GM18870 (cell line): ENCODE data around the gene ST8SIA1.
"Not testable (repeated sequence)": the region's sequence is repeated elsewhere in the genome, so short reads cannot be mapped to it uniquely, and the experiment has no call there.

Experiments
- ATAC-seq: cut with Tn5 transposase; IDR thresholded peaks from one replicate; pipeline ENCODE4 v1.9.1; 2021; ENCODE audit warnings: moderate library complexity; ENCODE audit not compliant: unreplicated experiment

The ST8SIA1 gene

GRCh38 chr12:22180705-22181104, 153.8 kb downstream of the ST8SIA1 start:
- ATAC-seq, result no peak

DNA sequence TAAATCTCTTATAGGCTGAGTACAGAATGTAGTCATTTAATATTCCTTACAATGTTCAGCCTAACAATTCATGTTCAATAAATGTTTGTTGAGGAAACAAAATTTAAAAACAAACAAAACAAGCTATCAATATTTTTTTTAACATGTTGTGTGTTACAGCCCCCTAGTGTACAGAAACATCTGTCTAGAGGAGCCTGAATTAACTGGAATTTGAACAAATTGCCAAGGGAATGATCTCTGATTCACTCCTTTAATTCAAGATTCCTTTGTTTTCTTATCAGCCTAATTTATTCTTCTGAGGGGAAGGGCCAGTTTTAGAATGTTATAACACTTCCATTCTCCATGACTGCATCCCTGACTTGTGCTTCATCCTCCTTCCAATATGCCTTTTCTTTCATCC, 161.3 kb downstream of the ST8SIA1 start:
- no peak for ATAC-seq

GRCh38 chr12:22172501-22172900, 162.0 kb downstream of the ST8SIA1 start:
- ATAC-seq, result no peak

DNA sequence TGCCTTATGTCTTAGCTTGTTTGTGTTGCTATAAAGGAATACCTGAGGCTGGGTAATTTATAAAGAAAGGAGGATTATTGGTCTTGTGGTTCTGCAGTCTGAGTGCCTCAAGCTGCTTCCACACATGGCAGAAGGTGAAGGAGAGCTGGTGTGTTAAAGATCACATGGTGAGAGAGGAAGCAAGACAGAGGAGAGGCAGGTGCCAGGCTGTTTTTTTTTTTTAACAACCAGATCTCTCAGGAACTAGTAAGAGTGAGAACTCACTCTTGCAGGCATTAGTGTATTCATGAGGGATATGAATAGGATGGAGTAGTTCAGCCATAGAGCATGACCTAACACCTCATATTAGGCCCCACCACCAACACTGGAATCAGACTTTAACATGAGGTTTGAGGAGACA, 165.1 kb downstream of the ST8SIA1 start:
- no peak for ATAC-seq

DNA sequence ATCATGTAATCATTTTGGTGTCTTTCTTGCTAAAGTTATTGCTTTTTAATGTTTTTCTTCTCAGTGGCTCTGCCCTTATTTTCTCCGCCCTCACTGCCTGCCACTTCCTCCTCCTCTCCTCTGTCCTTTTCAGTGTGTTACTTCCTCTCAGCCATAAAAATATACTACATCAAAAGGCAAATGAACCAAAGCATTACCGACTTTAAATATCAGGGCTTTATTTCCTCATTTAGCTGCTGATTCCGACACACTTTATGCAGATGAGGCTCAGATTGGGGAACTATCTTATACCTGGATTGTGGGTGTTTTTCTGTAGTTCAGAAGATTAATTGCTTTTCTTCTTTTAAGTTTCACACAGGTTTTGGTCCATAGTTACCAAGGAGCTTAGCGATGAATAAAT, 170.4 kb downstream of the ST8SIA1 start:
- no peak for ATAC-seq

DNA sequence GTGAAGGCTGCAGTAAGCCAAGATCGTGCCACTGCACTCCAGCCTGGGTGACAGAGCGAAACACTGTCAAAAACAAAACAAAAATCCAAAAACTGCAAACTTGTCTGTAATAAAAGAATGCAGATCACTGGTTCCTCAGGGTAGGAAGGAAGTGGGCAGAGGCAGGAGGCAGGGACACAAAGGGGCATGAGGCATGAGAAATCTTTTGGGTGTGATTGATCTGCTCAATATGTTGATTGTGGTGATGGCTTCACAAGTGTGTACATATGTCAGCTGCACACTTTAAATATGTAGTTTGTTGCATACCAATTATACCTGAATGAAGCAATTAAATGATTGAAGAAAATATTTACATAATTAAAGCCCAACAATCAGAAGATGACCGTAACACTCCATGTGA, 170.9 kb downstream of the ST8SIA1 start:
- no peak for ATAC-seq

- ATAC-seq, result no peak
These were observed 174.0 kb downstream of the ST8SIA1 start for GRCh38 chr12:22160396-22161003.

DNA sequence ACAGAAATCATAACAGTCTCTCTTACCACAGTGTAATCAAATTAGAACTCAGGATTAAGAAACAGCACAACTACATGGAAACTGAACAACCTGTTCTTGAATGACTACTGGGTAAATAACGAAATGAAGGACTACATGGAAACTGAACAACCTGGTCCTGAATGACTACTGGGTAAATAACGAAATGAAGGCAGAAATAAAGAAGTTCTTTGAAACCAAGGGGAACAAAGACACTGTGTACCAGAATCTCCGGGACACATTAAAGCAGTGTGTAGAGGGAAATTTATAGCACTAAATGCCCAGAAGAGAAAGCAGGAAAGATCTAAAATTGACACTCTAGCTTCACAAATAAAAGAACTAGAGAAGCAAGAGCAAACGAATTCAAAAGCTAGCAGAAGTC, 185.2 kb downstream of the ST8SIA1 start:
- ATAC-seq, result not testable (repeated sequence)

DNA sequence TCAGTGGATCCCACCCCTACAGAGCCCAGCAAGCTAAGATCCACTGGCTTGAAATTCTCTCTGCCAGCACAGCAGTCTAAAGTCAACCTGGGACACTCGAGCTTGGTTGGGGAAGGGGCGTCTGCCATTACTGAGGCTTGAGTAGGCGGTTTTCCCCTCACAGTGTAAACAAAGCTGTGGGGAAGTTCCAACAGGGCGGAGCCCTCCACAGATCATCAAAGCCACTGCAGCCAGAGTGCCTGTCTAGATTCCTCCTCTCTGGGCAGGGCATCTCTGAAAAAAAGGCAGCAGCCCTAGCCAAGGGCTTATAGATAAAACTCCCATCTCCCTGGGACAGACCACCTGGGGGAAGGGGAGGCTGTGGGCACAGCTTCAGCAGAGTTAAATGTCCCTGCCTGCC, 187.8 kb downstream of the ST8SIA1 start:
- not testable (repeated sequence) for ATAC-seq
